ENCODE data around the gene GRIN2C.

The GRIN2C gene

DNA sequence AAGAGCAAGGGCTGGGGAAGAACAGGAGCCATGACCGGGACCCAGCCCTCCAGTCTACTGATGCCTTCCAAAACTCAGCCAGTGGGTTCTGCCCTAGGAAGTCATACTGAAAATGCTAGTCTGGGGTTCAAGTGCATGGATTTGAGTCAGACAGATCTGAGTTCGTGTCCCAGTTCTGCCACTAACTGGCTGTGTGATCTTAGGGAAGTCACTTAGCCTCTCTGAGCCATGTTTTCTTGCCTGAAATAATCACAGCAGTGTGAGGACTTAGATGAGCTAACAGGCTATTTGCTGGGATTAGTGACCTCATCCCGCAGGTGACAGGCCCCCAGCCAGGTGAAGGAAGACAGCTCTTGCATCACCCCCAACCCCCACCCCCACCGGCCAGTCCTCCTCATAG lies 4.4 kb downstream of the GRIN2C start:
- H3K4me3 ChIP-seq (ENCODE audit: low read depth, low read length) = no peak overlapping the region
- TF ChIP-seq, protein P1, sequence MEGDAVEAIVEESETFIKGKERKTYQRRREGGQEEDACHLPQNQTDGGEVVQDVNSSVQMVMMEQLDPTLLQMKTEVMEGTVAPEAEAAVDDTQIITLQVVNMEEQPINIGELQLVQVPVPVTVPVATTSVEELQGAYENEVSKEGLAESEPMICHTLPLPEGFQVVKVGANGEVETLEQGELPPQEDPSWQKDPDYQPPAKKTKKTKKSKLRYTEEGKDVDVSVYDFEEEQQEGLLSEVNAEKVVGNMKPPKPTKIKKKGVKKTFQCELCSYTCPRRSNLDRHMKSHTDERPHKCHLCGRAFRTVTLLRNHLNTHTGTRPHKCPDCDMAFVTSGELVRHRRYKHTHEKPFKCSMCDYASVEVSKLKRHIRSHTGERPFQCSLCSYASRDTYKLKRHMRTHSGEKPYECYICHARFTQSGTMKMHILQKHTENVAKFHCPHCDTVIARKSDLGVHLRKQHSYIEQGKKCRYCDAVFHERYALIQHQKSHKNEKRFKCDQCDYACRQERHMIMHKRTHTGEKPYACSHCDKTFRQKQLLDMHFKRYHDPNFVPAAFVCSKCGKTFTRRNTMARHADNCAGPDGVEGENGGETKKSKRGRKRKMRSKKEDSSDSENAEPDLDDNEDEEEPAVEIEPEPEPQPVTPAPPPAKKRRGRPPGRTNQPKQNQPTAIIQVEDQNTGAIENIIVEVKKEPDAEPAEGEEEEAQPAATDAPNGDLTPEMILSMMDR (IDR thresholded peaks at IDR 0.05; ENCODE audit: low read depth, low read length) = no peak

DNA sequence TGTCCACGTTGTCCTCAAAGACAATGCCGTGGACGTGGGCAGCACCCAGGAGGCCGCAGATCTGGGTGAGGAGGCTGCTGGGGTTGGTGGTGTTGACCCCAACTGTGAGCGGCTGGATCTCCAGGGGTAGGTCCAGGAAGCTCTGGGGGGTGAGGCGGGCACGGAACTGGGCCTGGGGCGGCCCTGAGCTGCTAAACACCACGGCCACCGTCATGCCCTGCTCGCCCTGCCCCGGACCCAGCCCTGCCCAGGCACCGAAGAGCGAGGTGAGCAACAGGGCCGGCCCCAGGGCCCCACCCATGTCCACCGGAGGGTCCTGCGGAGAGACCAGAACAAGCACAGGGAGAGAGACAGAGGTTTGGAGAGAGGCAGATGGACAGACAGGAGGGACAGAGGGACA lies 4.9 kb downstream of the GRIN2C start:
- H3K4me3 ChIP-seq (ENCODE audit: low read depth, low read length) = no peak overlapping the region
- TF ChIP-seq, protein P1 (IDR thresholded peaks at IDR 0.05; ENCODE audit: low read depth, low read length) = no peak

DNA sequence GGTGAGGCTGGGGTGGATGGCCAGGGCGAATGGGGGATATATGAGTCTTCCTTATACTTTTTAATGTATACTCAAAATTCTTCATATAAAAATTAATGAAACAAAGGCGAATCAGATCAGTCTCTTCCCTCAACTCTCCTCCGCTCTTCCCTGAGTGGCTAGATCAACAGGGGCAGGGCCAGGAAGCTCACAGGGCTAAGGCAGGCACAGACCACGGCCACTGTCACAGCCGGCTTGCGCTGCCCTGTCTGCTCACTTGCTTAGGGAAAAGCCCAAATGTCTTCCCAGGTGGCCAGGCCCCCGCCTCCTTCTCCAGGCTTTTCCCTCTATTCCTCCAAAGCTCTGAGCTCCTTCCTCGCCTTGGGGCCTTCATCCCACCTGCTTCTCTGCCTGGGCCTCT lies 6.0 kb downstream of the GRIN2C start:
- TF ChIP-seq, protein P1 (IDR thresholded peaks at IDR 0.05; ENCODE audit: low read depth, low read length) = no peak
- H3K4me3 ChIP-seq (ENCODE audit: low read depth, low read length) = no peak overlapping the region

DNA sequence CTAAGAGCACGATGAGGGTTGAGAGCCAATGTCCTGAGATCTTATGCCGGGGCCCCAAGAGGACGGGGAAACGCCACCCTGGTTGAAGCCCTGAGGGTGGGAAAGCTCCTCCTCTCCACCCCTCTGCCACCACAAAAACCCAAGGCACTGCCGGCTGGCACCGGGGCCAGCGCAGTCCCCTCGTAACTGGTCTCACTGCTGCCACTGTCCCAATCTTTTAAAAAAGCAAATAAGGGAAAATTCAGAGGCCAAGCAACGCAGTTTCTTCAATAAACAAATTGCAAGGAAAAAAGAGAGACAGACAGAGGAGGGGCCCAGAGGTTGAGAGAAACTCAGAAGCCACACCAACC lies 6.7 kb downstream of the GRIN2C start:
- TF ChIP-seq, protein P1 (IDR thresholded peaks at IDR 0.05; ENCODE audit: low read depth, low read length) = no peak
- no peak overlapping the region for H3K4me3 ChIP-seq (ENCODE audit: low read depth, low read length)

DNA sequence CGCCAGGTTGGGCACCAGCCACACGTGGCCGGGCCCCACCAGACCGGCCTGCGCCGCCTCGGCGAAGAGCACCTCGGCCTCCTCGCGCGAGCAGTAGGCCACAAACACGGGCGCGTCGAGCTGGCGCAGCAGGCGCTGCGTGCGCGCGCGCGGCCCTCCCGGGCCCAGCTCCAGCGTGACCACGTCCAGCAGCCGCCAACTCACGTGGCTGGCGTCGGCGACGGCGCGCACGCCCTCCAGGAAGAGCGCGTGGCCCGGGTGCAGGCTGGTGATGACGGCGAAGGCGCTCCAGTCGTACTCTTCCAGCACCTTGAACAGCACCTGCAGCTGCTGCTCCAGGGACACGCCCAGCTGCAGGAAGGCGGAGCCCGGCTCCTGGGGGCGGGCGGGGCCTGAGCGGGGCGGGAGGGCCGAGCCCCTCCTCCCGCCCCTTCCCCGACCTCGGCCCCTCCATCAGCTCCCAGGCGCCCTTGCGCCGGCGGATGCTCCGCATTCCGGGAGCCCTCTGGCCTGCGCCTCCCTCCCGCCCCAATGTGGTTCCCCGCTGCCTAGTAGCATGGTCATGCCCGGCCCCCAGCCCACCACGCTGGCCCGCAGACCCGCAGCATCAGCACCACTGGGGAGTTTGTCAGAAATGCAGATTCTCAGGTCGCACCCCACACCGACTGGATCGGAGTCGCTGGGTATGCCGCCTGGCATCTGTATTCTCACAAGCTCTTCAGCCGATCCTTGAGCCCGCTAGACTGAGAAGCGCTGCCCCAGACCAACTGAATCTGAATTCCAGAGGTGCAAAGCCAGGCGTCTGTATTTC lies 7.2 kb downstream of the GRIN2C start:
- TF ChIP-seq, protein P1 (IDR thresholded peaks at IDR 0.05; ENCODE audit: low read depth, low read length) = no peak
- no peak overlapping the region for H3K4me3 ChIP-seq (ENCODE audit: low read depth, low read length)

DNA sequence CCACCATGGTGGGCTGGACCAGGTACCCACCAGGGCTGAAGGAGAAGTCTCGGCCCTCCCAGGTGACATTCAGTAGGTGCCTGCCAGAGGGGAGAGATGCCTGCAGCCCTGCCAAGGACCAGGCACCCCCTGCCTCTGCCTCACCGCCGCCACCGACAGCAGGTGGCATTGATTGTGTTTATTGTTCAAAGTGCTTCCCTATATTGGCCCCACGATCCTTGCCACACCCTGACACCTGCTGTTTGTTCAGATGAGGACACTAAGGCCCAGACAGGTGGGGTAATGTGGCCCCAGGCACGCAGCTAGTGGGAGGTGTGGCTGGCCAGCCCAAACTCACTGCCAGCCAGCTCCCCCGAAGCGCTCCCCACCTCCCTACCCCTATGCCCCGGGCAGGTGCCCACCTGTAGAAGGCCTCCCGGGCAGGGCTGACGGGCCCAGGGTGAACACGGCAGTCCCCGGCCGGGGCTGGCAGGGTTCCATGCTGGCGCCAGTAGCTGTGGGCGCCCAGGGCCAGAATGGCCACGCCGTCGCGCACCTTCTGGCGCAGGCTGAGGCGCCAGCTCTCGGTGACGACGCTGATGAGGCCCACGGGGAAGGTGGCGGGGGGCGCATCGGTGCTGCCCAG lies 8.0 kb downstream of the GRIN2C start:
- TF ChIP-seq, protein P1 (IDR thresholded peaks at IDR 0.05; ENCODE audit: low read depth, low read length) = no peak
- no peak overlapping the region for H3K4me3 ChIP-seq (ENCODE audit: low read depth, low read length)

DNA sequence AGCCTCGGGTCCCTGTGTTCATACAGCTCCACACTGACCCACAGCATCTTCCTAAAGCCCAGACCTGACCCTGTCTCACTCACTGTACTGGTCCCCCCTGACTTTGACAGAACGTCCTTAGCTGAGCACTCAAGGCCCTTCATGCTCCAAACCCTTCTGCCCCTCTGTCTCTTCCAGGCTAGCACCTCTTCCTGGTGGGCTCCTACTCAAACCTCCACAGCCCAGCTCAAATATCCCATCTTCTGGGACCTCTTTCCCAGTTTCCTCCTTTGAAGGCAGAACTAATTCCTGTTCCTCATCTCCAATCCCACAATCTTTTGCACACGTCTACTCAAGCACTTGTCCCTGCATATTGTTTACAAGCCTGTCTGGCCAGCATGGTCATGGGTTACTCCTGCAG lies 8.8 kb downstream of the GRIN2C start:
- no peak overlapping the region for H3K4me3 ChIP-seq (ENCODE audit: low read depth, low read length)

More for the DNA sequence above, 8.8 kb downstream of the GRIN2C start:
- TF ChIP-seq, protein P1 (IDR thresholded peaks at IDR 0.05; ENCODE audit: low read depth, low read length) = no peak
